ENCODE results near the gene PLEK2. TPM values are rescaled to one million over a fixed set of nuclear protein-coding genes. Genes with fewer than 3 reads are reported as not detected.

PLEK2 gene
- total RNA-seq, 6 donors from 2014 or later = 3.5 to 4.4 (median 3.8) TPM; not detected in 1

DNA sequence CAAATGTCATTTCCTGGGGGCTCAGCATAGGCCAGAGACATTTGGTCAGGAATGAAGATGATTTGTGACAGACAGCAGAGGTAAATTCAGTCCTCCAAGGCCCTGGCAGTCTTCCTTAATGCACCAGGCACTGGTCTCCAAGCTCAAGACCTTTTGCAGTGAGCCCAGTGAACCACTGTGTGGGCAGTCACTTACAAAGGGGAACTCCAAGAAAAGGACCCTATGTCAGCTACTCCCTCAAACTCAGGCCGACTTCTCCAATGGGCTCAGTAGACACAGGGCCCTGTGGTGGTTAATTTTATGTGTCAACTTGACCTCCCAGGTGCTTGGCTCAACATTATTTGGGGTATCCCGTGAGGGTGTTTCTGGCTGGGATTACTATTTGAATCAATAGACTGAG lies 29.3 kb upstream of the PLEK2 start:
- DNase-seq (no peak), ATAC-seq (ENCODE audit: low FRiP score in 2 of 2) (no peak)
- peaks cover 0 to 10% (median 0%) of the 10 kb centered on the region in 4 donors for H3K4me1 ChIP-seq
- no peaks in the 10 kb centered on the region for H3K9me3 ChIP-seq
- 78 to 86% methylated on average over 2 of the region's 2 CpGs for WGBS, 2 donors
- H3K27me3 ChIP-seq = no peaks in the 10 kb centered on the region
- TF ChIP-seq POLR2AphosphoS5 (IDR thresholded peaks at IDR 0.05) (no peak), POLR2A (IDR thresholded peaks at IDR 0.05) (no peak), EP300 (IDR thresholded peaks at IDR 0.05) (no peak)
- TF ChIP-seq, protein P1, sequence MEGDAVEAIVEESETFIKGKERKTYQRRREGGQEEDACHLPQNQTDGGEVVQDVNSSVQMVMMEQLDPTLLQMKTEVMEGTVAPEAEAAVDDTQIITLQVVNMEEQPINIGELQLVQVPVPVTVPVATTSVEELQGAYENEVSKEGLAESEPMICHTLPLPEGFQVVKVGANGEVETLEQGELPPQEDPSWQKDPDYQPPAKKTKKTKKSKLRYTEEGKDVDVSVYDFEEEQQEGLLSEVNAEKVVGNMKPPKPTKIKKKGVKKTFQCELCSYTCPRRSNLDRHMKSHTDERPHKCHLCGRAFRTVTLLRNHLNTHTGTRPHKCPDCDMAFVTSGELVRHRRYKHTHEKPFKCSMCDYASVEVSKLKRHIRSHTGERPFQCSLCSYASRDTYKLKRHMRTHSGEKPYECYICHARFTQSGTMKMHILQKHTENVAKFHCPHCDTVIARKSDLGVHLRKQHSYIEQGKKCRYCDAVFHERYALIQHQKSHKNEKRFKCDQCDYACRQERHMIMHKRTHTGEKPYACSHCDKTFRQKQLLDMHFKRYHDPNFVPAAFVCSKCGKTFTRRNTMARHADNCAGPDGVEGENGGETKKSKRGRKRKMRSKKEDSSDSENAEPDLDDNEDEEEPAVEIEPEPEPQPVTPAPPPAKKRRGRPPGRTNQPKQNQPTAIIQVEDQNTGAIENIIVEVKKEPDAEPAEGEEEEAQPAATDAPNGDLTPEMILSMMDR (IDR thresholded peaks at IDR 0.05) = no peak
- H3K36me3 ChIP-seq = no peaks in the 10 kb centered on the region
- no peak overlapping the region for H3K27ac ChIP-seq
- no peak overlapping the region for H3K4me3 ChIP-seq

DNA sequence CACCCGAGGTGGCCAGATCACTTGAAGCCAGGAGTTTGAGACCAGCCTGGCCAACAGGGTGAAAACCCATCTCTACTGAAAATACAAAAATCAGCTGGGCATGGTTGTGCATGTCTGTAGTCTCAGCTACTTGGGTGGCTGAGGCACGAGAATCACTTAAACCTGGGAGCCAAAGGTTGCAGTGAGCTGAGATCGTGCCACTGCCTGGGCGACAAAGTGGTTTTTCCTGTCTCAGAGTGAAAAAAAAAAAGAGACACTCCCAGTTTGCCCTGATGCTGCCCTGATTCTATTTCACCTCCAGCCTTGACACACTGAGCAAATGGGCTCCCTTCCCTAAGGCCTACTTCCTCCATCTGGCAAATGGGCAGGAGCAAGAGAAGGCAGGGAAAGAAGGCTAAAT lies 28.5 kb upstream of the PLEK2 start:
- Histone ChIP-seq H3K27me3 (no peaks in the 10 kb centered on the region), H3K27ac (no peak overlapping the region), H3K36me3 (no peaks in the 10 kb centered on the region), H3K9me3 (no peaks in the 10 kb centered on the region), H3K4me3 (no peak overlapping the region), H3K4me1 (peaks cover 0 to 10% (median 0%) of the 10 kb centered on the region in 4 donors)
- TF ChIP-seq POLR2A (IDR thresholded peaks at IDR 0.05) = no peak
- WGBS, 2 donors = 50 to 60% methylated on average over 4 of the region's 4 CpGs
- ATAC-seq (ENCODE audit: low FRiP score in 2 of 2) (no peak), DNase-seq (no peak)

DNA sequence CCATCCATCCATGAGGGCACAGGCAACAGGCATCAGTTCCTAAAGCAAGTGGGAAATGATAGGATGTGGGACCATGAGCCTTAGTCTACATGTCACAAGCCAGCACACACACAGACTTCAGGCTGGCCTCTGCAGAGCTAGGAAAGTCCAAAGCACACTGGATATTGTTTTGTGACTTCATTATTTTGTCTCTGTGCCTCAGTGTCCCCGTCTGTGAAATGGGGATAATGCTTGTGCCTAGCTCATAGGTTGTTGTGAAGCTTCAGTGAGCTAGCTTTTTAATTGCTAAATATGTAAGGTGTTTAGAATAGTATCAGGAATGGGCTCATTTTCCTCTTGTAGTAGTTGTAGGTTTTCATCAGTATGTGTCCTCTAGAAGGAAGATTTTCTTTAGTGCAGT lies 27.0 kb upstream of the PLEK2 start:
- ATAC-seq (ENCODE audit: low FRiP score in 2 of 2) = no peak
- no peak overlapping the region for H3K27ac ChIP-seq
- H3K4me3 ChIP-seq = no peak overlapping the region
- H3K4me1 ChIP-seq = peaks cover 0 to 10% (median 0%) of the 10 kb centered on the region in 4 donors
- no peaks in the 10 kb centered on the region for H3K36me3 ChIP-seq
- no peaks in the 10 kb centered on the region for H3K9me3 ChIP-seq
- no peak for TF ChIP-seq EP300 (IDR thresholded peaks at IDR 0.05)
- TF ChIP-seq, protein P1 (IDR thresholded peaks at IDR 0.05) = no peak
- no peak for TF ChIP-seq POLR2A (IDR thresholded peaks at IDR 0.05)
- no peak for TF ChIP-seq POLR2AphosphoS5 (IDR thresholded peaks at IDR 0.05)
- WGBS, 2 donors = 84 to 100% methylated on average over 1 of the region's 1 CpG
- no peaks in the 10 kb centered on the region for H3K27me3 ChIP-seq
- no peak for DNase-seq

DNA sequence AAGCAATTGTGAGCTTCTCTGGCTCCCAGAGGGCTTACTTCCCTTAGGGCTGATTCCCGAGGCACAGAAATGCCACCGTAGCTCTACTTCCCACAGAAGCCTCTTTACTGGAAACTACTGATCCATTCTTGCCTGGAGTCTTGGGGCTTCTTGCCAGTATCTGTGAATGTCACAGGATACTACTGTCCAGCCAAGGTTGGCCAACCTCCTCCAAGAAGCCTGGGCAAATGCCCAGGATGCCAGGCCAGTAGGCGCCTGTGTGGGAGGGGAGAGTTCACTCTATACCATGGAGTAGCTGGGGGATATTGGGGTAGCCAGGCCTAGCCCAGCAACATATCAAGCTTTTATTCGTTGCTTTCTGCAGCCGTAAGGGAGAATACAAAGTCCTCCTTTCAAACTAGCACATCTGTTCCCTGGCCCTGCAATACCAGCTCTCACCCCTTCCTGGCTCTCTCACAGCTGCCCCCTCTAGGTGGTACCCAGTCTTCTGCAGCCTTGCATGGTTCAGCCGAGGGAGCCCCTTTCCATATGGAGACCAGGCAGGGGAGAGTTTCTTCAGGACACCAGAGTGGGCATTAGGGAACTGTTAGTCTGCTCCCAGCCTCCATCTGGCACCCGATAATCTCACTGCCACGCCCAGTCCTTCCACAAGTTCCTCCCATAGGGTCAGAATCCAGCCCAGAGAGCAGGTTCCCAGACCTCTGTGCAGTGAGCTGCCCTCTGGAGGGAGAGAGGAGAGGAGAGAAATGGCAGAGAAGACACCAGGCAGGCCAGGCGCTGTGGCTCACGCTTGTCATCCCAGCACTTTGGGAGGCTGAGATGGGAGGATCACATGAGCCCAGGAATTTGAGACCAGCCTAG lies 24.3 kb upstream of the PLEK2 start:
- WGBS, 2 donors = 85 to 92% methylated on average over 8 to 10 of the region's 10 CpGs
- no peaks in the 10 kb centered on the region for H3K36me3 ChIP-seq
- no peak overlapping the region for H3K4me3 ChIP-seq
- peaks cover 0 to 10% (median 0%) of the 10 kb centered on the region in 4 donors for H3K4me1 ChIP-seq
- TF ChIP-seq, protein P1 (IDR thresholded peaks at IDR 0.05) = no peak
- TF ChIP-seq POLR2AphosphoS5 (IDR thresholded peaks at IDR 0.05) (no peak), EP300 (IDR thresholded peaks at IDR 0.05) (no peak), POLR2A (IDR thresholded peaks at IDR 0.05) (no peak)
- no peaks in the 10 kb centered on the region for H3K9me3 ChIP-seq
- ATAC-seq (ENCODE audit: low FRiP score in 2 of 2) (no peak), DNase-seq (no peak)
- H3K27ac ChIP-seq = no peak overlapping the region
- no peaks in the 10 kb centered on the region for H3K27me3 ChIP-seq

DNA sequence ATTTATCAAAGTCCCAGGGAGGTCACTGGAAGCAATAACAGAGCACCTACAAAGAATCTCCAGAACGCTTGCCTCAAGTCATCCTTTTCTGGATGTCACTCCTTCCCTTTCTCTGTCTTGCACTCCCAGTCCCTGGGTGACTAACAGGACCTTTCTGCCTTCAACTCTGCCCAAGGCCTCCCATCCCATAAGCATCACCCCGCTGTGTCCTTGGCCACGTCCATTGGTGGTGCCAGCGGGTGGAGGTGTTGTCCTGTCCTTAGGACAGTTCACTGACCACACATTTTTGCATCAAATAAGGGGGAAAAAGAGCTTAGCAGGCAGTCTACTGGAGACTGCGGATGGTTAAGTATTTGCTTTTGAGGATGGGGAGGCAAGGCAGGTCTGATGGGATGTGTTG lies 23.6 kb upstream of the PLEK2 start:
- TF ChIP-seq POLR2AphosphoS5 (IDR thresholded peaks at IDR 0.05) = no peak
- H3K27me3 ChIP-seq = no peaks in the 10 kb centered on the region
- no peak overlapping the region for H3K4me3 ChIP-seq
- H3K27ac ChIP-seq = no peak overlapping the region
- H3K36me3 ChIP-seq = no peaks in the 10 kb centered on the region
- ATAC-seq (ENCODE audit: low FRiP score in 2 of 2) = no peak
- H3K4me1 ChIP-seq = peaks cover 0 to 9% (median 0%) of the 10 kb centered on the region in 4 donors
- H3K9me3 ChIP-seq = no peaks in the 10 kb centered on the region
- DNase-seq = no peak
- 91 to 98% methylated on average over 5 of the region's 5 CpGs for WGBS, 2 donors

Measured in upper lobe of left lung (tissue), 6 donors.